ENCODE results near the gene IFT88. TPM values are rescaled to one million over a fixed set of nuclear protein-coding genes. Genes with fewer than 3 reads are reported as not detected.

Gene IFT88
- total RNA-seq, 1 donor from 2014 or later: 22.5 TPM

GRCh38 chr13:20714161-20714560 is 147.2 kb downstream of the IFT88 start:
- TF ChIP-seq, protein P1, sequence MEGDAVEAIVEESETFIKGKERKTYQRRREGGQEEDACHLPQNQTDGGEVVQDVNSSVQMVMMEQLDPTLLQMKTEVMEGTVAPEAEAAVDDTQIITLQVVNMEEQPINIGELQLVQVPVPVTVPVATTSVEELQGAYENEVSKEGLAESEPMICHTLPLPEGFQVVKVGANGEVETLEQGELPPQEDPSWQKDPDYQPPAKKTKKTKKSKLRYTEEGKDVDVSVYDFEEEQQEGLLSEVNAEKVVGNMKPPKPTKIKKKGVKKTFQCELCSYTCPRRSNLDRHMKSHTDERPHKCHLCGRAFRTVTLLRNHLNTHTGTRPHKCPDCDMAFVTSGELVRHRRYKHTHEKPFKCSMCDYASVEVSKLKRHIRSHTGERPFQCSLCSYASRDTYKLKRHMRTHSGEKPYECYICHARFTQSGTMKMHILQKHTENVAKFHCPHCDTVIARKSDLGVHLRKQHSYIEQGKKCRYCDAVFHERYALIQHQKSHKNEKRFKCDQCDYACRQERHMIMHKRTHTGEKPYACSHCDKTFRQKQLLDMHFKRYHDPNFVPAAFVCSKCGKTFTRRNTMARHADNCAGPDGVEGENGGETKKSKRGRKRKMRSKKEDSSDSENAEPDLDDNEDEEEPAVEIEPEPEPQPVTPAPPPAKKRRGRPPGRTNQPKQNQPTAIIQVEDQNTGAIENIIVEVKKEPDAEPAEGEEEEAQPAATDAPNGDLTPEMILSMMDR (conservative IDR thresholded peaks at IDR 0.05): no peak
- Mint-ChIP-seq H3K27ac (ENCODE audit: unreplicated experiment) (no peak overlapping the region), H3K4me1 (peaks cover 44% of the 10 kb centered on the region), H3K27me3 (ENCODE audit: low read depth) (peaks cover 13% of the 10 kb centered on the region), H3K4me3 (no peak overlapping the region), H3K36me3 (ENCODE audit: low read depth) (no peaks in the 10 kb centered on the region), H3K9me3 (no peaks in the 10 kb centered on the region)
- DNase-seq (ENCODE audit: low read depth, low spot score): no peak

DNA sequence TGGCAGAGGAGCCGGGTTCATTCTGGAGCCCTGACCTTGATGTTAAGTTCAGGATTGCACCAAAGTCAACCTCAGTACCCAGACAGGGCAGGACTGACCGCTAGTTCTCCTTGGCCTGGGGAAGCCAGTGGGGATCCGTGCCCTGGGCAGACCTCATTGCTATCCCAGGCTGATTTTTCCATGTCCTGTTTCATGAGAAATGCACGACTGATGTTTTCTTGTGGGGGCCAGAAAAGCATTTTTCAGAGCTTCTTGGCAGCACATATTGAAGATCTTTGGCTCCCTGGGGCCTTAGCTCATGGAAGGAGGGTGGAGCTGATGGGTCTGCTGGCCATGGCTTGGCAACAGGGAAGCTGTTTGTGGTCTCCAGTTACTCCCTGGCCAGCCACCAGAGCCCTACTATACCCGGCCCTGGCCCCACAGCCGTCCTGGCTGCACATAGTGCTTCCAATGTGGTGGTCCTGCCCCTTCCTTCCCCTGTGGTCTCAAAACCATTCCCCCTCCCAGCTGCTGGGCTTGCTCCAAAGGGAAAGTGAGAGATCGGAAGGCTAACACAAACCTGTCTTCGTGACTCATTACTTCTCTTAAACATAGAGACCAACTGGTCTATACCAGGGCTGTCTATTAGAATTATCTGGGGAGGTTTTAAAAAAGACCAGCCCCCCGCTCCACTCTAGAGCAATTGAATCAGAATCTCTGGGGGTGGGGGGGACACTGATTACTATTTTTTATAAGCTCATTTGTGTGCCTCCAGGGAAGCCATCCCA is 147.8 kb downstream of the IFT88 start:
- Mint-ChIP-seq H3K27me3 (ENCODE audit: low read depth) (peaks cover 13% of the 10 kb centered on the region), H3K27ac (ENCODE audit: unreplicated experiment) (no peak overlapping the region), H3K36me3 (ENCODE audit: low read depth) (no peaks in the 10 kb centered on the region), H3K4me1 (peaks cover 41% of the 10 kb centered on the region), H3K9me3 (no peaks in the 10 kb centered on the region), H3K4me3 (no peak overlapping the region)
- DNase-seq (ENCODE audit: low read depth, low spot score): no peak
- TF ChIP-seq, protein P1 (conservative IDR thresholded peaks at IDR 0.05): no peak

DNA sequence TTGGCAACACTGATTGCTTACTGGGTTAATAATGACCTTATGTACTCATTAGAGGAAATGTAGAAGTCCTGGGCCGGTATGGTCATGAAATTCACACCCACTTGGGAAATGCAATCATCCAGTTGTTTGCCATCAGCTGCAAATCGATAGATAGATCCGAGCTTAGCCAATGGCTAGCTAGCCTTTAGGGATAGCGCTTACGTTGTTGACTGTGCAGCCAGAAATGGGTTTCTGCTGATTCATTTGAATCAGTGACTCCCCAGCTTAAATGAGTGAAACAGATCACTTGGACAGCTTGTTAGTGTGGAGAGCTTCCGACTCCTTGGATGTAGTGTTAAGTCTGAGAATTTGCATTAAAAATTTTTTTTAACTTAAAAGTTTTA is 148.4 kb downstream of the IFT88 start:
- TF ChIP-seq, protein P1 (conservative IDR thresholded peaks at IDR 0.05): no peak
- Mint-ChIP-seq H3K27ac (ENCODE audit: unreplicated experiment) (no peak overlapping the region), H3K4me1 (peaks cover 41% of the 10 kb centered on the region), H3K4me3 (no peak overlapping the region), H3K27me3 (ENCODE audit: low read depth) (peaks cover 13% of the 10 kb centered on the region), H3K9me3 (no peaks in the 10 kb centered on the region), H3K36me3 (ENCODE audit: low read depth) (no peaks in the 10 kb centered on the region)
- no peak for DNase-seq (ENCODE audit: low read depth, low spot score)

DNA sequence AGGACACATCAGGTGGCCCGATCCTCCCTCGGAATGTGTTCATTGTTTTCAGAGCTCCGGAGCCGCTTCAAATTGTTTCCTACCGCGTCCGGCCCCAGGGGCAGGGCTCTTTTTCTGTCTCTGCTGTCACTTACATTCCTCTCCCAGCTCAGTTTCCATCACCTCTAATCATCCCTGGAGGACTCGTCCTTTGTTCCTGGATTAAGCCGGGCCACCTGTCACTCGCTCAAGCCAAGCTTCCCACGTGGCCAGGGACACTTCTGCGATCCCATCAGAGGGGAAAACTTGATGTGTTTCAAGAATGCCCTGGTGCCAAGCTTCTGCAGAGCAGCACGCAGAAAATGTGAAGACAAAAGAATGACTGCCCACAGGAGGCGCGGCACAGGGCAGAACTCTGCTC is 150.0 kb downstream of the IFT88 start:
- TF ChIP-seq, protein P1 (conservative IDR thresholded peaks at IDR 0.05): no peak
- H3K27me3 Mint-ChIP-seq (ENCODE audit: low read depth): peaks cover 16% of the 10 kb centered on the region
- H3K4me3 Mint-ChIP-seq: no peak overlapping the region
- no peak for DNase-seq (ENCODE audit: low read depth, low spot score)
- no peaks in the 10 kb centered on the region for H3K36me3 Mint-ChIP-seq (ENCODE audit: low read depth)
- peaks cover 27% of the 10 kb centered on the region for H3K4me1 Mint-ChIP-seq
- H3K27ac Mint-ChIP-seq (ENCODE audit: unreplicated experiment): no peak overlapping the region
- H3K9me3 Mint-ChIP-seq: no peaks in the 10 kb centered on the region

DNA sequence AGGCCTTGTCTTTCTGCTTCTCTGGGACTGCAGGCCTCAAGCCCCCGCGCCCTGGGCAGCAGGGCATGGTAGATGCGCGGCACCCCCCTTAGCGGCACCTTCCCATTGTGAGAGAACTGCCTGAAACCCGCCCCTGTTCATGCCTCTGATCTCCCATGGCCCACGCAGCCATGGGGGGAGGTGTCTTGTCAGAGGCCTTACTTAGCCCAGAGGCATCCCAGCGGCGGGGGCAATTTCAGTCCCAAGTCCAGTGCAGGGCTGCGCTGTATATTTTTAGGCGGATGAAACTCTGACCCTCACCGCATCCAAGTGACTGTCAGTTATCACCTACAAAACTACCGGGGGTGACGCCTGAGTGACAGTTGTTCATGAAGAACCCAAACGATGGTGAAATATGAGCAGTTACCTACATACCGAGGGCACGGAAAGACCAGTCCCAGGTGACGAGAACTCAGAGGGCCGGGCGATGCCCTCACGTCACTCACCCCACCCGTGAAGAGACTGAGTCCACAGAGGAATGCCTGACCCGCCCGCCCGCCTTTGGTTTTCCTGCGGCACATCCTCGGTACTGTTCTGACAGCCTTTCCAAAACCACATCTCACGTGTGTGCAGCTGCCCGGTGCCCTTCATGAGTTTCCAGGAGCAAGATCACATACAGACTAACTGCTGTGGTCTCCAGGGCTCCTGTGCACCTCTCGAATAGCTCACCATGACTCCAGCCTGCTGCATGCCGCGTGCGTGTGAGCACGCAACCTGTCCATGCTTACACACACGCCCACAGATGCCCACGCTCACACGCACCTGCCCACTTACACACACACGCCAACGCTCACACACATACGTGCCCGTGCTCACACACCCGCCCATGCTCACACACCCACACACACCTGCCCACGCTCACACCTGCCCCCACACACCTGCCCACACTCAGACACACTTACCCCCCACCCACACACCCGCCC is 150.9 kb downstream of the IFT88 start:
- Mint-ChIP-seq H3K4me1 (peaks cover 21% of the 10 kb centered on the region), H3K36me3 (ENCODE audit: low read depth) (peaks cover 1% of the 10 kb centered on the region), H3K9me3 (no peaks in the 10 kb centered on the region), H3K27ac (ENCODE audit: unreplicated experiment) (no peak overlapping the region), H3K4me3 (no peak overlapping the region), H3K27me3 (ENCODE audit: low read depth) (peaks cover 24% of the 10 kb centered on the region)
- no peak for DNase-seq (ENCODE audit: low read depth, low spot score)
- TF ChIP-seq, protein P1 (conservative IDR thresholded peaks at IDR 0.05): no peak

All from neural crest cell (in vitro differentiated cells).